ENCODE results near the gene MOBP.
"Not testable (repeated sequence)": the region's sequence is repeated elsewhere in the genome, so short reads cannot be mapped to it uniquely, and the experiment has no call there.

Gene MOBP

DNA sequence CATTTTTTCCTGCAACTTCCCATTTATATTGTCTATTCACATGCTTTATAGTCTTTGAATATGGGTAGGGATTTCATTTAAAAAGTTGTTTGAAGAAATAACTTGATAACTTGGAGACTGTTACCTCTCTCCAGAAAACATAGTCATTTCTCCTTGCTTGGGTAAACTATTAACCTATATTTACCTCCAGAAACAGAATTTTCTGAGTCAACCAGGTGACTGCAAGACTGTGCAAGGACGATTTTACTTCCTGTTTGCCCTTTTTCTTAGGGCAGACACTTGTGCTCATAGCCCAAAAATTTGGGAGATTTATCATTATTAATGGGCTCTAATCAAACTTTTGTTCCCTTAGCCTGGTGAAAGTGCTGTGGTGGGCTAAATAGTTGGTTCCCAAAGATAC, 14.3 kb upstream of the MOBP start:
- DNase-seq (ENCODE audit: low spot score), result no peak

- DNase-seq (ENCODE audit: low spot score), result not testable (repeated sequence)
Measured at GRCh38 chr3:39453872-39454271, 13.6 kb upstream of the MOBP start.

DNA sequence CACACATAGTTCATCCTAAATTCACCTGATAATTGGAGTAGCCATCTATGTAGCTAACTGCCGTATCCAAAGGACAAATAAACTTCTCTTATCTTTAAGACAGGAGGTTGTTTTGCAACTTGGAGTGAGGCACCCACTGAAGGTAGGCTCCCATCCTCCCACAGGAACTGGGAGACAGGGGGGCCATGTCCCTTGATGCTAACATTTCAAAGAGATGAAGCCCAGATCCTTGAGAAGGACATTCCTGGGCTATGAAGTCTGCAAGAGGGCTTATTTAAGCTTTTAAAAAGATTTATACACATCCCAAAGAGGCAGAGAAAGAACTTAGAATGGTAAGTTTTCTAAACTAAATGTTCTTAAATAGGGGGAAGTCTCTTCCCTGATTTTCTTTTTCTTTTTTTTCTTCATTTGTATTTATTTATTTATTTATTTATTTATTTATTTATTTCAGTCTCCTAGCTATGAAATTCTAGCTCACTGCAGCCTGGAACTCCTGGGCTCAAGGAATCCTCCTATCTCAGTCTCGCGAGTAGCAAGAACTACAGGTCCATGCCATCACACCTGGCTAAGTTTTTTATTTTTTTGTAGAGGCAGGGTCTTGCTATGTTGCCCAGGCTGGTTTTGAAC, 12.8 kb upstream of the MOBP start:
- no peak for DNase-seq (ENCODE audit: low spot score)

DNA sequence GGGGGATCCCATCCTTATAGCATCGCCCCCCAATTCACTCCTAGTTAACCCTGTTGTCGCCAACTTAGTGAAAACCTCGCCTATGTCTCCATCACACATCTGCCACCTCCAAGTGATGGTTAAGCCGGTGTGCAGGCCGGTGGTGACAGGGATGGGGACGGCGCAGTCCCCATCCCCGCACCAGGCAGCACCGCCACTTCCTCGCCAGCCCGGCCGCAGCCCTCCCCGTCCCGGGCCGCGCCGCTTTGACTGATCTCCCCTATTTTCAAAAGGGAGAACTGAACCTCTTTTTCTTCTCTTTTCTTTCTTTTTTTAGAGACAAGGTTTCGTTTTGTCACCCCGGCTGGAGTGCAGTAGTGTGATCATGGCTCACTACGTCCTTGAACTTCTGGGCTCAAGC, 11.3 kb upstream of the MOBP start:
- DNase-seq (ENCODE audit: low spot score), result no peak

GRCh38 chr3:39457361-39457760, 10.1 kb upstream of the MOBP start:
- DNase-seq (ENCODE audit: low spot score), result no peak

GRCh38 chr3:39458579-39458978, 8.9 kb upstream of the MOBP start:
- not testable (repeated sequence) for DNase-seq (ENCODE audit: low spot score)

GRCh38 chr3:39460677-39461076, 6.8 kb upstream of the MOBP start:
- DNase-seq (ENCODE audit: low spot score), result no peak

DNA sequence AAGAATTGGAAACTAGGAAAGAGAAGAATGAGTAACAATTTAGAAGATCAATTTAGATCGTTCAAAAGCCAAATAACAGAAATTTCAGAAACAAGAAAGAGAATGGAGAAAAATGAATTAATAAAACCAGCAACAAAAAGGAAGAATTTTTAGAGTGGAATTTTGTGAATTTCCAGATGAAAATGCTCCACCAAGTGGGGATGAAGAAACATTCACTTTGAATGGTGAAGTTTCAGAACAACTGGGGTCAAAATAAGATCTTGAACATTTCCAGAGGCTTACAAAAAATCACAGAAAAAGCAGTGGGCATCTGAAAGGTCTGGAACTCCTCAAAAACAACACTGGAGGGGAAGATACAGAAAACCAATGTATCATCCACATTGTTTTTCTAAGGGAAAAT, 4.2 kb upstream of the MOBP start:
- no peak for DNase-seq (ENCODE audit: low spot score)

DNA sequence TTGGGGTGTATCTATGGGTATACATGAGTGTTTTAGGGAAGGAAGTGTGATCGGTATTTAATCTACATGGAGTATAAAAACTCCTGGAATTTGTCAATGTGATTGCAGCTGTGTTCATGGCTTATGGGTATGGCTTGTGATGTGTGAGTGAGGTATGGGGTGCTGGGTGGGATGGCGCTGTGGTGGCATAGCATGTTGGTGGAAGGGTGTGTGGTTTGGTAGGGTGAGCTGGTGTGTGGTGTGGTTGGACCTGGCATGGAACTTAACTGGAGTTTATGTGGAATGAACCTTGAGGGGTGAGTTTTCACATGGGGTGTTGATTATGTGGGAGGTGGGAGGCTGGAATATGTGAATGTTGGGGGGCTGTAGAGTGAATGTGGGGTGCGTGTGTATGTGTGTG, 492 bp upstream of the MOBP start:
- no peak for DNase-seq (ENCODE audit: low spot score)

- no peak for DNase-seq (ENCODE audit: low spot score)
Measured at GRCh38 chr3:39468108-39468436, 592 bp downstream of the MOBP start.

GRCh38 chr3:39469258-39469657, 1.8 kb downstream of the MOBP start:
- DNase-seq (ENCODE audit: low spot score), result no peak

GRCh38 chr3:39469945-39470344, 2.5 kb downstream of the MOBP start:
- DNase-seq (ENCODE audit: low spot score), result no peak

DNA sequence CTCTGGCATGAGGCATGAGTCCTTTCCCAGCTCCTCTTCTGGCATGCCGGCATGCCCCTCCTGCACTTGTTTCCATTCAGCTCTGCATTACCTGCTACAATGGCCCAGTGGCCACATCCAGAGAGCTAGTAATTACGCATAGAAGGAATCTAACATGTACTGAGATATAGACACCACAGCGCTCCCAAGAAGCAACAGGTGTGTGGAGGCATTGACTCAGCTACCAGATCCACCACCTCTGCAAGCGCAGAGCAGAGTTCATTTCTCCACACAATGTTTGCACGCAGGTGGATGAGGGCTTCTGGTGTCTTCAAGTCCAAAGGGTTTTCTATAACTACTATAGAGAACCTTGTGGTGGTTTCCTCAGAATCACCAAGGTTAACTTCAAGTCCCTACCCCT, 4.2 kb downstream of the MOBP start:
- no peak for DNase-seq (ENCODE audit: low spot score)

GRCh38 chr3:39473452-39474125, 6.1 kb downstream of the MOBP start:
- no peak for DNase-seq (ENCODE audit: low spot score)

GRCh38 chr3:39474126-39474515, 6.6 kb downstream of the MOBP start:
- no peak for DNase-seq (ENCODE audit: low spot score)

- no peak for DNase-seq (ENCODE audit: low spot score)
Measured at GRCh38 chr3:39476783-39477182, 9.3 kb downstream of the MOBP start.

DNA sequence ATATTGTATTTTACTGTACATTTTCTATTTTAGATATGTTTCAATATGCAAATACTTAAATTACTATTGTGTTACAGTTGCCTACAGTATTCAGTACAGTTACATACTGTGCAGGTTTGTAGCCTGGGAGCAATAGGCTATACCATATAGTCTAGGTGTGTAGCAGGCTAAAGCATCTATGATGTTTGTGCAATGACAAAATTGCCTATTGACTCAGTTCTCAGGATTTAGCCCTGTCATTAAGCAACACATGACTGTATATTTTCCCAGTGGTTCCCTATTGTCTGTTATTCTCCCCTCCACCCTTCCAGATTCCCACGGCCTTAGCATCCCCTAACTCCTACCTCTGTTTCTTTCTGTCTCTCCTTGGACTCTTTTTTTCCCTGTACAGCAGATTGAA, 10.7 kb downstream of the MOBP start:
- DNase-seq (ENCODE audit: low spot score), result no peak

GRCh38 chr3:39479701-39480414, 12.4 kb downstream of the MOBP start:
- no peak for DNase-seq (ENCODE audit: low spot score)

- DNase-seq (ENCODE audit: low spot score), result no peak
Measured at GRCh38 chr3:39485547-39485946, 18.1 kb downstream of the MOBP start.

- no peak for DNase-seq (ENCODE audit: low spot score)
Measured at GRCh38 chr3:39491014-39491413, 23.5 kb downstream of the MOBP start.

GRCh38 chr3:39491733-39492350, 24.4 kb downstream of the MOBP start:
- no peak for DNase-seq (ENCODE audit: low spot score)

- DNase-seq (ENCODE audit: low spot score), result no peak
Measured at GRCh38 chr3:39494781-39495180, 27.3 kb downstream of the MOBP start.

- no peak for DNase-seq (ENCODE audit: low spot score)
Measured at GRCh38 chr3:39497753-39498152, 30.3 kb downstream of the MOBP start.

All from RKO (cell line).